AG08396 (cell line): ENCODE measurements around the gene SLC45A3.
"Not testable (repeated sequence)": the region's sequence is repeated elsewhere in the genome, so short reads cannot be mapped to it uniquely, and the experiment has no call there.

Source experiments
- DNase-seq: peaks from one replicate; pipeline ENCODE4 v3.0.0; 2012; ENCODE audit warnings: low spot score, mixed read lengths

The SLC45A3 gene, protein sequence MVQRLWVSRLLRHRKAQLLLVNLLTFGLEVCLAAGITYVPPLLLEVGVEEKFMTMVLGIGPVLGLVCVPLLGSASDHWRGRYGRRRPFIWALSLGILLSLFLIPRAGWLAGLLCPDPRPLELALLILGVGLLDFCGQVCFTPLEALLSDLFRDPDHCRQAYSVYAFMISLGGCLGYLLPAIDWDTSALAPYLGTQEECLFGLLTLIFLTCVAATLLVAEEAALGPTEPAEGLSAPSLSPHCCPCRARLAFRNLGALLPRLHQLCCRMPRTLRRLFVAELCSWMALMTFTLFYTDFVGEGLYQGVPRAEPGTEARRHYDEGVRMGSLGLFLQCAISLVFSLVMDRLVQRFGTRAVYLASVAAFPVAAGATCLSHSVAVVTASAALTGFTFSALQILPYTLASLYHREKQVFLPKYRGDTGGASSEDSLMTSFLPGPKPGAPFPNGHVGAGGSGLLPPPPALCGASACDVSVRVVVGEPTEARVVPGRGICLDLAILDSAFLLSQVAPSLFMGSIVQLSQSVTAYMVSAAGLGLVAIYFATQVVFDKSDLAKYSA

GRCh38 chr1:205680073-205680851 lies at the start of gene SLC45A3:
Gene SLC45A3, minus strand, starts transcription at chr1:205680509. Its CDS starts 15,853 bp downstream, at chr1:205664656.
- DNase-seq = peak; percentile 84

DNA sequence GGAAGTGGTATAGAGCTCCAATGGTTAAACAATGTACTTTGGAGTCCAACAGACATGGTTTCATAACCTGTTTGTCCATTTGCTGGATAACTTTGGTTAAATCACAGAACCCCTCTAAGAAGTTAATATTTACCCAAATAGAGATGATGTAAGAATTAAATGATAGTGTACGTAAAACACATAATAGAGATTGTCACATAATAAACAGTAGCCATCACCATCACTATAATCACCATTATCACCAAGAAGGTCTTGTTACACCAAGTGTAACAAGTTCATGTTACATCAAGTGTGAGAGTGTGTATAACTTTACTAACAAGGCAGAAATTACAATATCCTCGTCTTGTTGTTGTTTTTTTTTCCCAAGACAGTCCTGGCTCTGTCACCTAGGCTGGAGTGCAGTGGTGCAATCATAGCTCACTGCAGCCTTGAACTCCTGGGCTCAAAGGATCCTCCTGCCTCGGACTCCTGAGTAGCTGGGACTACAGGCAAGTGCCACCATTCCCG lies 46.4 kb upstream of the SLC45A3 start:
- no peak for DNase-seq

DNA sequence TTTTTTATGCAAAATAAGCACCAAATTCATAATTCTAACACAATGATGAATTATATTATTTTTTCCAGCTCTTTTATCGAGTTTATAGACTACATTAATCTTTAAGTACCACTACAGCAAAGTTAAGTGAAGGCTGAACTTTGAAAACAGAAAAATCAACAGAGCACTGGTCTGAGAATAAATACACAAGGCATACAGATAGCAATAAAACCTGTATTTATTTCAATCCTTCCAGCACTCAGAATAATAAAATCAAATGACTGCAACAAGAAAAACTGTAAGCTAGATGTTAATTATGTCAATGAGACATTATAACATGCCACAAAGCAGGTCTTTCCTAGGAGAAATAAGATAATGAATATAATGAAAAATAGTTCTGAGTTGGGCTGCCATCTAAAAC lies 45.2 kb upstream of the SLC45A3 start:
- DNase-seq = no peak

- not testable (repeated sequence) for DNase-seq
Observed at GRCh38 chr1:205720740-205721139, 40.4 kb upstream of the SLC45A3 start.

- no peak for DNase-seq
Observed at GRCh38 chr1:205719762-205720161, 39.5 kb upstream of the SLC45A3 start.

GRCh38 chr1:205719015-205719414 lies 38.7 kb upstream of the SLC45A3 start:
- DNase-seq = no peak

- DNase-seq = no peak
Observed at GRCh38 chr1:205716371-205717132, 36.2 kb upstream of the SLC45A3 start.

- DNase-seq = no peak
Observed at GRCh38 chr1:205715628-205716027, 35.3 kb upstream of the SLC45A3 start.

GRCh38 chr1:205714906-205715246 lies 34.6 kb upstream of the SLC45A3 start:
- no peak for DNase-seq

GRCh38 chr1:205714190-205714905 lies 34.0 kb upstream of the SLC45A3 start:
- peak; percentile 36 for DNase-seq

- DNase-seq = peak; percentile 72
Observed at GRCh38 chr1:205711105-205712048, 31.1 kb upstream of the SLC45A3 start.

DNA sequence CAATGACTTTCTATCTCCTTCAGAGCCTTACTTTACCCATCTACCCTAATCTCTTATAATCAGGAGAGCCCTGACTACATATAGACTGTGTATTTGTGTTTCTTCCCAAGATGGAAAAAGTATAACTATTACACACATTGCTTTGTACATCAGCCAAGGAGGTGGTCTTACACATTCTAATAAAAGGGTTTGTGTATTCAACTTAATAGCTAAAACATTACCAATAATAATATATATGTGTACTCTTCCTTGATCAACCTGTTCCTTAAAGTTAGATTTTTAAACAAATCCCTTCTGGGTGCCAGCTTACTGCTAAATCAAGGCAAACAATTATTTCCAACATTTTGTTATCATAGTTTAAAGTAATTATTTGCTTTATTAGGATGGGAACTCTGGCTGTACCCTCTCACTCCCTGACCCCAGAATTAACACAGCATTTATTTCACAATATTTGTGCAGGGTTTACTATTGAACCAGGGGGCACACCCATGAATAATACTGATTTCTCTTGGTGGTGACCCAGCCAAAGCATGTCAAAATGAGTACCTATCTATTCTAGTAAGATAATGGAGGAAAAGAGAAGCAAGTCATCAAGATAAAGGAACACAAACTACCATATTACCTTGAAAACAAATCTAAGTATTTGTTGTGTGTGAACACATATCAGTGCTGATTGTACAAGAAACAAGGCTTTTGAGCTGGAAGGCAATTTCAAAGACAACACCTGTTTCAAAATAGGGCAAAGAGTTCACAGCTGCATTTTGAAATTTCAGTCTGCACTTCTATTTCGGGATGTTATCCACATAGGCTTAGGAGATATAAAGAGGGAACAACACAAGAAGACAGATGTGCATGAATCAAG lies 30.1 kb upstream of the SLC45A3 start:
- DNase-seq = no peak

- no peak for DNase-seq
Observed at GRCh38 chr1:205709640-205710039, 29.3 kb upstream of the SLC45A3 start.

DNA sequence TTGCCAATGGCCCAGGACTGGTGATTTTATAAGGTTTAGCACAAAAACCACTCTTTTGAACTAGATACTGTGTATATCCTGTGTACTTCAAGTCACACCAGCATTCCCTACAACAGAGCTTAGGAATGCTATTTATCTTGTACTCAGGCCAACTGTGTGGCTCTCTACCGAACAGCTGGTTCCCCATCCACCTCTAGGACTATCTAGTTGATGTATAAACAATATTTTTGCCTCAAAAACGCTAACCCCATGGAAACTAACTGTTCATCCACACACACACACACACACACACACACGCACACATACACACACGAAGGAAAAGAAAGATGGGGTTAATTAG lies 28.7 kb upstream of the SLC45A3 start:
- DNase-seq = peak; percentile 70

DNA sequence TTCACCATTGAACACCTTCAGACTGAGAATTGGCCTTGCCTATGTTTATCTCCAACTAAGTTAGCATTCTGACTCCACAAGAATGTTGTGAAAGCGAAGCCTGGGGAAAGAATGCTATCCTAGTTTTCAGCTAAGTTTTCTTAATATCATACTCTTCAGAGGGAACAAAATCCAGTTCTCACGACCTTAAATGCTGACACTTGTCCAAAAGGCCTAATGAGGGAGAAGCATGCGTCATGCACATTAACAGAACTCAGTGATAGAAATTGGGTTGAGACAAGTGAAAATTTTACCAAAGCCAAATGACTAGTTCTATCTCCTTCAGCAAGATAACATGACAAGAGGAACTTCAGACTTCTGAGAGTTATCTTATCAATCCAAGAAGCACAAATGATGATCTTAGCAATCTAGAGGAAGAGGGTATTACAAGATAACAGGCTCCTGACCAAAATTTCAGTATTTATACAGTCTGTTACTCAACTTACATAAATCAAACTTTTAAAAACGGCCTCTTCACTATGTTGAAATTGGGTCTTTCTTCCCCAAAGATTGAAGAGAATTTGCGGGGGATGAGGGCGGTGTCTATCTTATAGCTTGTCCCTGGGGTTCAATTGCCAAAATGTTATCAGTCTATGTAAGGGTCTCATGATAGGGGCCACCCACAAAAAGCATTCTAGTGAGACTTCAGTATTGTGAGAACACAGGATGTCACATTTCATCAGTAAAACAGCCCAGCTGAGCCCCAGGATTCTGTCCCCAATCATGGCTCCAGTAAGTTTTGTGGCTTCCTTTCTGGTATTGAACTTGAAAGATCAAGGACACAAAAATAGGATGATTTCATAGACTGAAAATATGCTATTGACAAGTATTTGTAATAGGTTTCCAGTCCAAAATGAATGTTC lies 26.5 kb upstream of the SLC45A3 start:
- DNase-seq = no peak

DNA sequence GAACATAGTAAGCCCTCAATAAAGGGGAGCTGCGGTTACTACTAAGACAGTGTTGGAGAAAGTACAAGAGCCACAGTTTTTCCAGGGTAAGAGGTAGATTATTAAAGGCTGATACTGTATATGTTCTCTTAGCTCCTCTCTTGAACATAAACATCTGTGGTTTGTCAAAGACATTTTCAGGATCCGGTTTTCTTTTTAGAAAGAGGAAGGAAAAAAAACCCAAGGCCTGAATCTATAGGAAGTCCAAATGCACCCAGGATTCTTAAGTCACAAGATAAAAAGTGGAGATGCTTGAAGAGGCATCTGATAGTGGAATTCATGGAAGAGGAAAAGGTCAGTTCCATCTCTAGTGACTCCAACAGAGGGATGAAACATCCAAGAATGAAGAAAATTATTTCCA lies 24.6 kb upstream of the SLC45A3 start:
- no peak for DNase-seq

- DNase-seq = no peak
Observed at GRCh38 chr1:205703072-205703471, 22.8 kb upstream of the SLC45A3 start.

- no peak for DNase-seq
Observed at GRCh38 chr1:205701891-205702290, 21.6 kb upstream of the SLC45A3 start.
